ENCODE data around the gene ISG20L2.
A peak's percentile ranks its signal among the peaks of the same experiment; 100 is the strongest.

Gene ISG20L2

DNA sequence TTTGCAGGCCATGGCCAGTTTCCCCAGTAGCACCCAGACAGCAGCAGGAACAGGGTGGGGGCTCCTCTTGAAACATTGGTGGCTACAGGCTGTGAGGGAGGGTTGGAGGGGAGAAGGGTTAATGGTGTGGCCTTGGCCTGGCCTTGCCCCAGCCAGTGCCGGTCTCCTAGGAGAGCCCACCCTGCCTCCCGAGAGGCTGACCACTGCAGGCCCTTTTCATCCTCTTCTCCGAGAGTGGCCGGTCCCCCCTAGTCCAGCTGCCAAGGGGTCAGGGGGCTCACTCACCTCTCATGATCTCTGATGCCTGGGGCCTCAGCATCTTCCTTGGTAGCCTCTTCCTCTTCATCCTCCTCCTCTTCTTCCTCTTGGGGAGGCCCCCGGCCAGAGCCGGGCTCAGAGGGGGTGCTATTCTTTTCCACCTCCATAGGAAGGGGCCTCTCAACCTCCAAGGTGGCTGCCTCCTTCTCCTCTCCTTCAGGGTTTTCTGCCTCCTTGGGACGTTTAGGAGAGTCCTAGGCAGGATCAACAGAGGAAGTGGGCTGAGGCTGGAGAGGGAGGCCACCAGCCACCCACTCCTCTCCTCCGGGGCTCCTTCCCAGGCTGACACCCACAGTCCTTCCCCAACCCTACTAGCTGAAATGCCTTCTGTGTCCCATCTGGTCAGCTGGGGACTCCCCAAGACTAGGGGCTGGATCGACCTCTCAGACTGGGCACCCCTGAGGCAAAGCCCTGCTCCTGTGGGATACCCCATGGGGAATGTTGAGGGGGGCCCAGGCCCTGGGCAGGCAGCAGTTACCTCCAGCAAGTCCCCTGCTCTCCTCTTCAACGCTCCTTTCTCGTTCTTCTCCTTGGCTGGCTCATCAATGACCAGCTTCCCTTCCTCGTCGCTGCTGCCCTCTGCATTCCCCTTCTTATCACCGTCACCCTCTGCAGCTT, 15.1 kb upstream of the ISG20L2 start:
- TF ChIP-seq JUND (IDR thresholded peaks at IDR 0.05; ENCODE audit: low read depth) = no peak
- in situ Hi-C loops (cut with HindIII; ENCODE audit: low pct_unique_long_range_greater_than_20kb, low sequenced_read_pairs) = no loop called here
- DNase-seq (ENCODE audit: low read depth in 1 of 2, low spot score in 1 of 2) = no peak

GRCh38 chr1:156742801-156743200, 14.2 kb upstream of the ISG20L2 start:
- TF ChIP-seq JUND (IDR thresholded peaks at IDR 0.05; ENCODE audit: low read depth) = no peak

GRCh38 chr1:156742017-156742416, 13.5 kb upstream of the ISG20L2 start:
- in situ Hi-C loops (cut with HindIII; ENCODE audit: low pct_unique_long_range_greater_than_20kb, low sequenced_read_pairs) = no loop called here
- no peak for TF ChIP-seq JUND (IDR thresholded peaks at IDR 0.05; ENCODE audit: low read depth)
- no peak for DNase-seq (ENCODE audit: low read depth in 1 of 2, low spot score in 1 of 2)

More at GRCh38 chr1:156742801-156743200, 14.2 kb upstream of the ISG20L2 start:
- DNase-seq (ENCODE audit: low read depth in 1 of 2, low spot score in 1 of 2) = no peak
- in situ Hi-C loops (cut with HindIII; ENCODE audit: low pct_unique_long_range_greater_than_20kb, low sequenced_read_pairs) = no loop called here

DNA sequence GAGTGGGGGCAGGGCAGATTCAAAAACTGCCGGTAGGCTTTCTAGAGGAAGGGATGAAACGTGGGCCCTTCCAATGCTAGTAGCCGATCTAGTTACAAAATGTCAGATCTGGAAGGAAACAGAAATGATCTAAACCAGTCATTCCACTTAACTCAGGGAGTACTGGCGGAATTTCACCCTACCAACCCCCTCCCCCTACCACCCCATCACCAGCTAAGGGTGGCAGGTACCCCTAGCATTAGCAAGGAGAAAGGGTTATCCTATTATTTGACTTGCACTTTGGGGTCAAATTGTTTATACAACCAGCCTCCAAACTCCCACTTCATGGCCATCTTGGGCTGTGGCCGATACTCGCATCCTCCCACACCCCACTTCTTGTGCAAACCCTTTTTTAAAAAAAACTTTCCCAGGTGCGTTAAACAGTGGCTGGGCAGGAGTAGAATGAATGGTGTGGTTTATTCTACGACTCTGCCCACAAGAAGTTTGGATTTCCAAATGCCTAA, 13.0 kb upstream of the ISG20L2 start:
- in situ Hi-C loops (cut with HindIII; ENCODE audit: low pct_unique_long_range_greater_than_20kb, low sequenced_read_pairs) = no loop called here
- no peak for TF ChIP-seq JUND (IDR thresholded peaks at IDR 0.05; ENCODE audit: low read depth)
- DNase-seq (ENCODE audit: low read depth in 1 of 2, low spot score in 1 of 2) = no peak

- peak; percentile 89 to 100 for DNase-seq (ENCODE audit: low read depth in 1 of 2, low spot score in 1 of 2)
- TF ChIP-seq JUND (IDR thresholded peaks at IDR 0.05; ENCODE audit: low read depth) = no peak
- in situ Hi-C loops (cut with HindIII; ENCODE audit: low pct_unique_long_range_greater_than_20kb, low sequenced_read_pairs) = no loop called here
Measured at GRCh38 chr1:156740741-156741480, 12.3 kb upstream of the ISG20L2 start, which contains the start of gene MRPL24. TSS of gene MRPL24 (minus strand) at chr1:156741088. CDS start at chr1:156738704, 2,384 bp downstream.

- DNase-seq (ENCODE audit: low read depth in 1 of 2, low spot score in 1 of 2) = no peak
- in situ Hi-C loops (cut with HindIII; ENCODE audit: low pct_unique_long_range_greater_than_20kb, low sequenced_read_pairs) = no loop called here
- TF ChIP-seq JUND (IDR thresholded peaks at IDR 0.05; ENCODE audit: low read depth) = no peak
Measured at GRCh38 chr1:156740237-156740740, 11.7 kb upstream of the ISG20L2 start.

DNA sequence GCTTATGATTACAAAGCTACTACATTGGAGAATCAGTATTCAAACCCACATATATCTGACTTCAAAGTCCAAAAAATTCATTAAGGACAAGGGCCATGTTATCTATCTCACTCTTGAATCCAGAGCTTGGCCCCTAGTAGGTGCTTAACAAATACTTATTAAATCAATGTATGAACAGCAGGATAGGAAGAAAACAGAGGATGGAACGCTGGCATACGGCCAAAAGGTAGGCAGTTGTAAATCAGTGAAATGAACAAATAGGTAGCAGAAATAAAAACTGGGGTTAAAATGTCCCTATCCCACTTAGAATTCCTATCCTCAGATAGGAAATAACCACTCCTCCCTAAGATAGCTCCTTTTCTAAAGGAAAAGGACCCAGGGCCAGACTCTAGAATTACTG, 10.3 kb upstream of the ISG20L2 start:
- in situ Hi-C loops (cut with HindIII; ENCODE audit: low pct_unique_long_range_greater_than_20kb, low sequenced_read_pairs) = no loop called here
- TF ChIP-seq JUND (IDR thresholded peaks at IDR 0.05; ENCODE audit: low read depth) = no peak
- no peak for DNase-seq (ENCODE audit: low read depth in 1 of 2, low spot score in 1 of 2)

DNA sequence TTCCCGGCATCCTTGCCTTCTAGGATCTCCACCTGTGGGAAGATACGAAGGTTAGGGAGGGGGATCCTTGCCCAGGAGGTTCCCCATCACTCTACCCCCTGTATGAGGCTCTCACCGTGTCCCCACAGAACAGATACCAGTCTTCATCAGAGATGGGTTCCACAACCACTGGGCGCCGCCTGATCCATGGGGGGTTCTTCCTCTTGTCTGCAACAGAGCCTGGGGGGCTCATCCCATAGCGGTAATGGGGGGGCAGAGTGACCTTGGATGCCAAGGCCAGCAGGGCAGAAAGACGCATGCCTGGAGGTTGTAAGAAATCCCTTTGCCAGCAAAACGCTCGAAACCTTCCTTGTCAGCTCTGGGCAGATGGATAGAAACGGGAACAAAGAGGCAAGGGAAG, 9.8 kb upstream of the ISG20L2 start:
- no peak for DNase-seq (ENCODE audit: low read depth in 1 of 2, low spot score in 1 of 2)
- no peak for TF ChIP-seq JUND (IDR thresholded peaks at IDR 0.05; ENCODE audit: low read depth)
- in situ Hi-C loops (cut with HindIII; ENCODE audit: low pct_unique_long_range_greater_than_20kb, low sequenced_read_pairs) = no loop called here

GRCh38 chr1:156733989-156734584, 5.5 kb upstream of the ISG20L2 start:
- no peak for DNase-seq (ENCODE audit: low read depth in 1 of 2, low spot score in 1 of 2)
- no peak for TF ChIP-seq JUND (IDR thresholded peaks at IDR 0.05; ENCODE audit: low read depth)
- in situ Hi-C loops (cut with HindIII; ENCODE audit: low pct_unique_long_range_greater_than_20kb, low sequenced_read_pairs) = no loop called here

DNA sequence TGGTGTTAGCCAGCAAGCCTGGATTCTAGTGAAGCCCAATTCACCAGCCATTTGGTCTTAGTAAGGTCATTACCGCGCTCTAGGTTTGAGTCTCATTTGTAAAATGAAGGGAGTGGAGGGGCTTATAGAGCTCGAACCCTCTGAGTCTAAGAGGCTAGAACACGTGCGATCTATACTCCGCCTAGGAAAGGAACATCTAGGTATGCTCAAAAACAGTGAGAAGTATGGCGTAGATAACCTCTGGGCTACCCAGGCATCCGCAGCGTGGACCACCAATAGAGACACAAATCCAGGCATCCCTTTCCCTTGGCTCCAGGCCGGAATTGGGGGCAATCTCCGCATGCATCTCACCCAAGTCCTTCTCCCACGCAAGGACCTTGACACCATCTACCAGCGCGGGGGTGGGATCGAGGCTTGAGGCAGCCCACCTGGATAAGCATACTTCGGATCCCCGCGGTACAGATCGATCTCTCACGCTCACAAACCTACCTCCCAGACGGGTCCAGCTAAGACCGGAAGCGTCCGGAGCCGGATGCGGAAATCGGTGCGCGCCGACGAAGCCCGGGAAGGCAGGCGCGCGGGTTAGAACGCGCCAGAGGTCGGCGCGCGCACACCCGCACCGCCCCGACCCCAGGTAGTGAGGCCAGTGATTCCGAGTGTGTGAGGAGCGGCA, 504 bp downstream of the ISG20L2 start, which contains the start of gene METTL25B:
METTL25B (plus strand) TSS at position 544 of the 673 bp plus-strand sequence. CDS start 636 bp downstream, outside the sequence.
- DNase-seq (ENCODE audit: low read depth in 1 of 2, low spot score in 1 of 2) = peak; percentile 86 to 92
- in situ Hi-C loops (cut with HindIII; ENCODE audit: low pct_unique_long_range_greater_than_20kb, low sequenced_read_pairs) = no loop called here
- no peak for TF ChIP-seq JUND (IDR thresholded peaks at IDR 0.05; ENCODE audit: low read depth)

GRCh38 chr1:156727492-156727891, 1.1 kb downstream of the ISG20L2 start:
- in situ Hi-C loops (cut with HindIII; ENCODE audit: low pct_unique_long_range_greater_than_20kb, low sequenced_read_pairs) = no loop called here
- no peak for DNase-seq (ENCODE audit: low read depth in 1 of 2, low spot score in 1 of 2)
- TF ChIP-seq JUND (IDR thresholded peaks at IDR 0.05; ENCODE audit: low read depth) = no peak

All from T47D (cell line).